AML-193 (cell line): ENCODE data around the gene MCF2L.
"Not testable (repeated sequence)": the region's sequence is repeated elsewhere in the genome, so short reads cannot be mapped to it uniquely, and the experiment has no call there.

Experiments
- DNase-seq, 2 experiments: peaks; one replicate each; lab custom pipeline; 2025; lab: John Stamatoyannopoulos, UW

The MCF2L gene

DNA sequence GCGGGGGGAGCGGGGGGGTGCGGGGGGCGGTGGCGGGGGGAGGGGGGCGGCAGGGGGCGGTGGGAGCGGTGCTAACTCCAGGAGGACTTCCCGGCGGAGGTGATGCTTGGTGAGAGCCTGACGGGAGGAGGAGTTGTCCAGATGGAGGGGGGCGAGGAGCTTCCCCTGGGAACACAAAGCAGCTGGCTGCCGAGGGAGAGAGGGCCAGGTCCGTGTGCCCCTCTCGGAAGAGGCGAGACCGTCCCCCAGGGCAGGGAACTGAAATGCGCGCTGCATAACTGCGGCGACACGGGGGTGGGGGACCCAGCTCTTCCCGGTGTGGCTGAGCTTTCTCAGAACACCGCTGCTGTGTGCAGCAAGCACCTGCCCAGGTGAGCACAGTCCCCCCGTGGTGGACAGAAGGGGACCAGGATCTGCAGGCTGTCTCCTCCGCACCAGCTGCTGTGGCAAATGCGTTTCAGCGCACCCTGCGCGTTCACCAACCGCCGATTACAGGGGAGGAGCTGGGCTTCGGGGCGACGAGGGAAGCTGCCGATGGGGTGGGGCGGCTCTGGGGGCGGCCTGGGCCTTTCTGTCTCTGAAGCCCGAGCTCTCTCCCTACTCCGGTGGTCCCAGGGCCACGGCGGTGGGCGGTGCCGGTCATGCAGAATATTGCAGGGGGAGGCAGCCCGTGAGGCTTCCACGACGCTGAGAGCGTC is 81.9 kb downstream of the MCF2L start:
- DNase-seq = no peak

DNA sequence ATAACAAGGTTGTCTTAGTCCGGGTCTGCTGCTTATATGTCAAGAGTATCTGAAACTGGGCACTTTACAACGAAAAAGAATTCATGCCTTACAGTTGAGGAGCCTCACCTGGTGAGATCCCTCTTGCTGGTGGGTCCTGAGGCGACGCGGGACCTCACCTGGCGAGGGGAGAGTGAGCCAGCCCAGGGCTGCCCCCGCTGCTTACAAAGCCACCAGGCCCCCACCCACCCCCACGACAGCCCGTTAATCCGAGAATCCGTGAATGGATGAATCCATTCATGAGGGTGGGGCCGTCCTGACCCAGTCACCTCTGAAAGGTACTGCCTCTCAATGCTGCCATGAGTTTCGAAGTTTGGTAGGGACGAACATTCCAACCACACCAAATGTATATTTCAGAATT is 82.6 kb downstream of the MCF2L start:
- DNase-seq = no peak

DNA sequence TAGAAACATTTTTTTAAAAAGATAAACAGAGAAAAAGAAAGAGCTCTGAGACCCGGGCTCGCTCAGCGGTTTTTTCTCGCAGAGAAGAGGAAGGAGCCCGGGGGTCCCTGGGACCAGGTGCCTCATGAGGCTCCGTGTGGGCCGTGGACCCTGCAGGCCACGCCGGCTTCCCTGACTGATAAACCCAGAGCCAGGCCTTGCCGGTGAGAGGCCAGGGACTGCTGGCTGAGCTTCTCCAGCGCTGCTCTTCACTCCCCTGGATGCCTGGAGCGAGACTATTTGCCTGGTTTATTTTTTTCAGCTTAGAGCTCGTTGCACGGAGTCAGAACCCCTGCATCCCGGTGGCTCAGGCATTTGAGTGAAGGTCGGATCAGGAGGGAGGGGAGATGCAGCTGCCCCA is 83.2 kb downstream of the MCF2L start:
- no peak for DNase-seq

DNA sequence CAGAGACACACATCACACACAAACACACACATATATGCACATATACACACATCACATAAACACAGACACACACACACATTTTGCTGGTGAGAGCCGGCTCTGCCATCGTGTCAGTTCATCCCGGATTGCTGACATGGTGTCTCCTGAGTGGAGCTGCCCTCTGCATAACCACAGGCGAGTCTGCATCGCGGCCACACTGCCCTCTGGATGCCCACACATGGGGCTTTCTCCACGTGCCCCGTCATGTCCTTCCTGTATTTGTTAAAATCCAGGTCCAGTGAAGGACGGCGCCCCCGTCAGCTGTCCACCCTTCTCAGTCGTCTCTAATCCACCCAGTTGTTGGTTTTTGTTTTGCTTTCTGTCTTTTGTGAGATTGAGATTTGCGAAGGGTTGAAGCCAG is 84.0 kb downstream of the MCF2L start:
- DNase-seq = no peak

DNA sequence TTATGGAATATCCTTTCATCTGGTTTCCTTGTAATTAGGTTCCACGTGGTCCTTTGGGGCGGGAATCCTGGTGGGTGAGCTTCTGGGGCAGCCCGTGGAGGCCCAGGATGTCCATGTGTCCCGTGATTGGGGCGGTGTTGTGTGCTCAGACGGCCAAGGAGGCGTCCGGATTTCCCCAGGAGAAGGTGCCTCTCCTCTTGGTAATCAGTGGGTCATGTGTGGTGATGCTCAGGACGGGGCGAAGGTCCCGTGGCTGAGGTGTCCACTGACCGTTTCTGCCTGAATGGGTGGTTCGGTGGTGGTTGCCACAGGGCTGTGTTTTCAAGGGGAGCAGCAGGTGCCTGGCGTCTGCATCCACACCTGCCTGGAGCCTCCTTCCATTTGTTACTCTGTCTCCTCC is 84.4 kb downstream of the MCF2L start:
- no peak for DNase-seq

DNA sequence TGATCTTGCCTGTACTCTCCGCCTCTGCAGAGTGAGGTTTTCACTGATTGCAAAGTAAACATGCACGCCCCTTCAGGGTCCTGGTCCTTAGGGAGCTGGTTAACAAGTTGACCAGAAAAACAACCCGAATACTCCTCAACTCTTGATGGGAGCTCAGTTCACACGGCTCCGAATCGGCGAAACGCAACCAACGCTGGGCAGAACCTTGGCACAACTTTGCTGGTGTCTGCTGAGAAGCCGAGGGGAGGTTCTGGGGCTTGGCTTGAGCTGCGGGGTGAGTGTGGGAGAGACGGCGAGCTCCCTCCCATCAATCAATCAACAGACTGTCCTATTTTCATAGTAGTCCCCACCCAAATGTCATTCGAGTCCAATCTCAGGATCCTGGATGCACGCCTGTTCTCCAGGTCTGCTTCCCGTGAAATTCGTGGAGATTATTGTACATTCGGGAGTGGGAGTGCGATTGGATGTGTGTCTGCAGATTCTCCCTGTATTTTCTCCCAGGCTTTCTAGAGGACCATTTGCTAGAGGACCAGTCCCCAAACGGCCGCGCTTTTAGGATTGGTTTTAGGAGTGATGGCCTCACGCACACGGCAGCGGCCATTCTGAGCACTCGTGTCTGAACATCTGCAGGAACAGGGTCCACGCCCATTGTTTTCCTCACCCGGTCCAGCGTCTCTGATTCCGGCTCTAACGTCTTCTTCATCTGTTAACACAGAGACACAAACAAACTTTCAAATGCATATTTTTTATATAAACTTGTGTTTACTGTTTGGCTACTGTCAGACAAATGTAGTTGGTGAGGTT is 85.0 kb downstream of the MCF2L start:
- DNase-seq = no peak

DNA sequence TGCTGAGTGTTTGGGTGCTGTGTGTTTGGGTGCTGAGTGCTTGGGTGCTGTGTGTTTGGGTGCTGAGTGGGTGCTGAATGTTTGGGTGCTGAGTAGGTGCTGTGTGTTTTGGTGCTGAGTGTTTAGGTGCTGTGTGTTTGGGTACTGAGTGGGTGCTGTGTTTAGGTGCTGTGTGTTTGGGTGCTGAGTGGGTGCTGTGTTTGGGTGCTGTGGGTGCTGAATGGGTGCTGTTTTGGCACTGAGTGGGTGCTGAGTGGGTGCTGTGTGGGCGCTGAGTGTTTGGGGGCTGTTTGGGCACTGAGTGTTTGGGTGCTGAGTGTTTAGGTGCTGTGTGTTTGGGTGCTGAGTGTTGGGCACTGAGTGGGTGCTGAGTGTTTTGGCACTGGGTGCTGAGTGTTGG is 88.1 kb downstream of the MCF2L start:
- DNase-seq = no peak

DNA sequence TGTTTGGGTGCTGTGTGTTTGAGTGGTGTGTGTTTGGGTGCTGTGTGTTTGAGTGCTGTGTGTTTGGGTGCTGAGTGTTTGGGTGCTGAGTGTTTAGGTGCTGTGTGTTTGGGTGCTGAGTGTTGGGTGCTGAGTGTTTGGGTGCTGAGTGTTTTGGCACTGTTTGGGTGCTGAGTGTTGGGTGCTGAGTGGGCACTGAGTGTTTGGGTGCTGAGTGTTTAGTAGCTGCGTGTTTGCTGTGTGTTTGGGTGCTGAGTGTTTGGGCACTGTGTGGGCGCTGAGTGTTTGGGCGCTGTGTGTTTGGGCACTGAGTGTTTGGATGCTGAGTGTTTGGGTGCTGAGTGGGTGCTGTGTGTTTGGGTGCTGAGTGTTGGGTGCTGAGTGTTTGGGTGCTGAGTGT is 88.5 kb downstream of the MCF2L start:
- not testable (repeated sequence) for DNase-seq

DNA sequence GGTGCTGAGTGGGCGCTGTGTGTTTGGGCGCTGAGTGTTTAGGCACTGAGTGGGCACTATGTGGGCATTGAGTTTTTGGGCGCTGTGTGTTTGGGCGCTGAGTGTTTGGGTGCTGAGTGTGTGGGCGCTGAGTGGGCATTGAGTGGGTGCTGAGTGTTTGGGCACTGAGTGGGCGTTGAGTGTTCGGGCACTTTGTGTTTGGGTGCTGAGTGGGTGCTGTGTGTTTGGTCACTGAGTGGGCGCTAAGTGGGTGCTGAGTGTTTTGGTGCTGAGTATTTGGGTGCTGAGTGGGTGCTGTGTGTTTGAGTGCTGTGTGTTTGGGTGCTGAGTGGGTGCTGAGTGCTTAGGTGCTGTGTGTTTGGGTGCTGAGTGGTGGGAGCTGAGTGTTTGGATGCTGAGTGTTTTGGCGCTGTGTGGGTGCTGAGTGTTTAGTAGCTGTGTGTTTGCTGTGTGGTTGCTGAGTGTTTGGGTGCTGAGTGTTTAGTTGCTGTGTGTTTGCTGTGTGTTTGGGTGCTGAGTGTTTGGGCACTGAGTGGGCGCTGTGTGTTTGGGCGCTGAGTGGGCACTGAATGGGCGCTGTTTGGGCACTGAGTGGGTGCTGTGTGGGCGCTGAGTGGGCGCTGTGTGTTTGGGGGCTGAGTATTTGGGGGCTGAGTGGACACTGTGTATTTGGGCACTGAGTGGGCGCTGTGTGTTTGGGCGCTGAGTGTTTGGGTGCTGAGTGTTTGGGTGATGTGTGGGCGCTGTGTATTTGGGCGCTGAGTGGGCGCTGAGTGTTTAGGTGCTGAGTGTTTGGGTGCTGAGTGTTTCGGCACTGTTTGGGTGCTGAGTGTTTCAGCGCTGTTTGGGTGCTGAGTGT is 89.3 kb downstream of the MCF2L start:
- DNase-seq = no peak

DNA sequence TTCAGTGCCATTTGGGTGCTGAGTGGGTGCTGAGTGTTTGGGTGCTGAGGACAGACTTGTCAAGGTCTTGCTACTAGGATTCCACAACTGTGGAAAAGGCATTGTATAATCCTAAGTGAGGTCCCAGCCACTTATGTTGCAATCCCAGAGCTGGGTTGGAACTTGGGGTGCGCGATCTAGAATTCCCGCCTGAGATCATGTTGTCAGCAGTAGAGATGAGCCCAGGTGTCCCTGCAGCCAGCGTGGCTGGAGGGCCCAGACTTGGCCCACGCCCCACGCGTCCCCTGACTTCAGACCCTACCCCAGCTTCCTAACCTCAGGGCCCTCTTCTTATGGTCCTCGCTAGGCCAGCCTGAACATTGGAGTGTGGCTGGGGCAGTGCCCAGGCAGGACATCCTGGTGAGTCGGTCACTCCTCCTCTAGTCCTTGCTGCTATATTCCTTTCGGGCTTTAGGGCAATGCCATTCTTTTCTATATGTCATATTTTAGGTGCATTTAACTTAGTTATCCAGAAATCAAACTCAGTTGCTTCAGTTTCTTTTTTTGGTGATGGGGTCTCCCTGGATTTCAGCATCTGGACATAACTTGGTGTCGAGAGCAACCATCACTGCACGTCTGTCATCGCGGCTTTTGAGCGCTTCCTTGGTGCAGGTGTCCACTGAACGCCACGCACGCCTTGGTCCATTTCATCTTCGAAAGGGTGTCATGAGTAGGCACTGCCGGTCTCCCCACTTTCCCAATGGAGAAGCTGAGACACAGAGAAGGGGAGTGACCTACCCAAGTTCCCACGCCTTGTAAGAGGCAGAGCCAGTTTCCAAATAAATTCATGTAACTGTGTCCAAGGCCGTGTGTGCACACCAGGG is 90.2 kb downstream of the MCF2L start:
- DNase-seq = no peak

DNA sequence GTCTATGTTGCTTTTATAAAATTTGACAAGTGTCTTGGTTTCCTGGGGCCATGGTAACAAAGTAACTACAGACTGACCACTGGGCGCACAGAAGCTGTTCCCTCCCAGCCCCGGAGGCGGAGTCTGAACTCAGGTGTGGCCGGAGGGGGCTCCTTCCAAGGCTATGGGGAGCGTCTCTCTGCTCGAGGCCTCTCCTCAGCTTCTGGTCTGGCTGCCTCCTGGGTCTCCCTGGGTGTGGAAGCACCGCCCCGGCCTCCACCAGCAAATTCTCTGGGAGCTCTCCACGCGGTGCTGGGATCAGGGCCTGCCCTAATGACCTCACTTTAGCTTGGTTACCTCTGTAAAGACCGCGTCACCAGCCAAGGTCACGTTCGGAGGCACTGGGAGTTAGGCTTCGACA is 90.9 kb downstream of the MCF2L start:
- DNase-seq = no peak

DNA sequence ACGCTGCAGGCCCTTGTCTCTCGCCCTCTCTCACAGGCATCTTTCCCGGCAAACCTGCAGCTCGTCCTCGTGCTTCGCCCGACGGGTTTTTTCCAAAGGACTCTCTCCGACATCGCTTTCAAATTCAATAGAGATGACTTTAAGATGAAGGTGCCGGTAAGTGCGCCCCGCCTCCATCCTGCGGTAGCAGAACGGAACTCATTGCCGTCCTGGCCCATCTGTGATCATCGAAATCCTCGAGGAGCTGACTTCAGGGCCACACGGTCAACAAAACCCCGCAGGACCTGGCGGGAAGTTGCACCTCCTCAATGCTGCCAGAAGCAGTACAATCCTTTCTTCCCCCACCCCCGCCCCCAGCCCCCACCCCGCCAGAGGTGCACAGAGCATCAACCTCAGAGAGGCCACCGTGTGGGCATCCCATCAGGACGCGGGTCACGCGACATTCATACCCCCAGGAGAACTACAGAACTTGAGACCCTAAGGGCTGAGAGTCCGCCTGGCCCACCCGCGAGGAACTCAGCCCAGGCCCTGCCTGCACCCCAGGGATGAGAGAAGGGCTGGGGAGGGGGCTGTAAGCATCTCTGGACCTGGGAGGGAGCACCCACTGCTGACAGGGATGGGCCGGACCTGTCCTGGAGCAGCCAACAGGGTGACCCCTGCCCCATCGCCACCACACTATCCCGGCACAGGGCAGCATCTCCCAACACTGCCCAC is 91.7 kb downstream of the MCF2L start:
- no peak for DNase-seq

DNA sequence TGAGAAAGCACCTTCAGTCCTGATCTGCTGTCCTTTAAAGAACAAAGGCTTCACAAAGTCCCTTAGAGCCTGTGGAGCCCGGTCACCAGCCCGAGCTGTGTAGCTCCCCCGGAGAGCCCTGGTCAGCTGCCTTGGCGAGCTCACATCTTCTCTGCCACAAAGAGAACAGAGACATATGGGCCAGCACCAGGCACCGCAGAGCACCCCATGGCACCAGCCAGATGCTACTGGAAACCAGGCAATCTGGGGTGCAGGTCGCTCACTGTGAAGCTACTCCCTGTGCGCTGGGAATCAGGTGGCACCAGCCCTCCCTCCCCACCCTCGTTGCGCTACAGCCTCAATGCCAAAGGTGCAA is 92.2 kb downstream of the MCF2L start:
- DNase-seq = no peak

DNA sequence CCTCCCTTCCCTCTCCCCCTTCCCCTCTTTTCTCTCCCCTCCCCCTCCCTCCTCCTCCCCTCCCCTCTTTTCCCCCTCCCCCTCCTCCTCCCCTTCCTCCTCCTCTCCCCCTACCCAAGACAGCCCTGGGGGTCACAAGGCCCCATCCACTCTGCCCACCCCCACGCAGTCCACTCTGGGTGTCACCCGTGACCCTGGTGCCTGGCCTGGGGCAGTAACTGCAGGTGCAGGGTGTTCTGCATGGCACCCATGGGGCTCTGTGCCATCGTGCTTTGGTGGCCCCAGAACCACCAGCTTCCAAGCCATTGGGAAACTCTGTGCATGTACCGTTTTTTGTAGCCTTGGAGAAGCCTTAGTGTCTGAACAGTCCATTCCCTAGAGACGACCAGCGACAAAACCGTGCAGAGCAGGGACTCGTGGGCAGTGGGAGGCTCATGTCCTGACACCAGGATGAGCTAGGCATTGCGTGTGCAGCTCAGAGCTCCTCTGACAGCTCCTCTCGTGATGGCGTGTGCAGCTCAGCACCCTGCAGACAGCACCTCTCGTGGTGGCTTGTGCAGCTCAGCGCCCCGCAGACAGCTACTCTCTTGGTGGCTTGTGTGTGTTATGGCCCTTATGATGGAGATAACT is 92.9 kb downstream of the MCF2L start:
- no peak for DNase-seq

DNA sequence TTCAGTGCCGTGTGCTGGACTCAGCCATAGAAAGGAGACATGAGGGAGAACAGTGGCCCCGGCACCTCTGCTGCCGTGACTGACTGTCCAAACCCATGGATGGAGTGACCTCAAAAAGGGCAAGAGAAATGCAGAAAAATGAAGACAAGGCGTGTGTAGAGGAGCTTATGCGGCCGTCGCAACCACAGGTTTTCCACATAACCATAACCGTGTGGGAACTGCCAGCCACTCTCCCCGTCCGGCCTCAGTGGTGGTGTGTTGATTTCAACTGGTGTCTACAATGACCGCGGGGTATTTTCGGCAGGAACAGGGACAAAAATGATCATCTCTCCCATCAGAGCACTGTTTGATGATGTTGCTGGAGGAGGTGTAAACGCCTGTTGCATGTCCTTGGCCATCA is 93.7 kb downstream of the MCF2L start:
- no peak for DNase-seq

DNA sequence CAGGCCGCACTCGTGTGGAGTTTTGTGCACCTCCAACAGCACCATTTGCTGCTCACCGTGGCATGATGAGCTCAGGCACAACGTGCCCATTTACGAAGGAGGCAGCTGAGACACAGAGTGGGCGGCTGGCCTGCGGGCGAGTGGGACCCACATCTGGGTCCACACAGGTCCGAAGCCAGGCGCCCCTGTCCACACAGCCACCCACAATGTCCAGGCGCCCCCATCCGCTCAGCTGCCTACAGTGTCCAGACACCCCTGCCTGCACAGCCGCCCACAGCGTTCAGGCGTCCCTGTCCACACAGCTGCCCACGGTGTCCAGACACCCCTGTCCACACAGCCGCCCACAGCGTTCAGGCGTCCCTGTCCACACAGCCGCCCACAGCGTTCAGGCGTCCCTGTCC is 94.1 kb downstream of the MCF2L start:
- DNase-seq = no peak

DNA sequence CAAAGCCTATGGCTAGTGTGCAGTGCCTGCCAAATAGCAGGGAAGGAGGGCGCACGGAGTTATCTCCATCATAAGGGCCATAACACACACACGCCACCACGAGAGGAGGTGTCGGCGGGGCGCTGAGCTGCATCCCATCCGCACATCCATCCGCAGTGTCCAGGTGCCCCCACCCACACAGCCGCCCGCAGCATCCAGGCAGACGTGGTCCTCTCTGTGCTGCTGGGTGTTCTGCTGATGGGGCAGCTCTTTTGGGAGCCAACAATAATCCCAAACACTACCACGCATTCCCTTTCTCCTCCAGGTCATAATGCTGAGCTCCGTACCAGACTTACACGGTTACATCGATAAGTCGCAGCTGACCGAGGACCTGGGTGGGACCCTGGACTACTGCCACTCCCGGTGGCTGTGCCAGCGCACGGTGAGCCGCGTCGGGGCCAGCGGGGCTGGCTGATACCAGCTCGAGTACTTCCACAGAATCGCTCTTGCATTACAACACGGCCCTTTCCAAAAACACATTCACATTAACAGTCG is 95.1 kb downstream of the MCF2L start:
- no peak for DNase-seq

DNA sequence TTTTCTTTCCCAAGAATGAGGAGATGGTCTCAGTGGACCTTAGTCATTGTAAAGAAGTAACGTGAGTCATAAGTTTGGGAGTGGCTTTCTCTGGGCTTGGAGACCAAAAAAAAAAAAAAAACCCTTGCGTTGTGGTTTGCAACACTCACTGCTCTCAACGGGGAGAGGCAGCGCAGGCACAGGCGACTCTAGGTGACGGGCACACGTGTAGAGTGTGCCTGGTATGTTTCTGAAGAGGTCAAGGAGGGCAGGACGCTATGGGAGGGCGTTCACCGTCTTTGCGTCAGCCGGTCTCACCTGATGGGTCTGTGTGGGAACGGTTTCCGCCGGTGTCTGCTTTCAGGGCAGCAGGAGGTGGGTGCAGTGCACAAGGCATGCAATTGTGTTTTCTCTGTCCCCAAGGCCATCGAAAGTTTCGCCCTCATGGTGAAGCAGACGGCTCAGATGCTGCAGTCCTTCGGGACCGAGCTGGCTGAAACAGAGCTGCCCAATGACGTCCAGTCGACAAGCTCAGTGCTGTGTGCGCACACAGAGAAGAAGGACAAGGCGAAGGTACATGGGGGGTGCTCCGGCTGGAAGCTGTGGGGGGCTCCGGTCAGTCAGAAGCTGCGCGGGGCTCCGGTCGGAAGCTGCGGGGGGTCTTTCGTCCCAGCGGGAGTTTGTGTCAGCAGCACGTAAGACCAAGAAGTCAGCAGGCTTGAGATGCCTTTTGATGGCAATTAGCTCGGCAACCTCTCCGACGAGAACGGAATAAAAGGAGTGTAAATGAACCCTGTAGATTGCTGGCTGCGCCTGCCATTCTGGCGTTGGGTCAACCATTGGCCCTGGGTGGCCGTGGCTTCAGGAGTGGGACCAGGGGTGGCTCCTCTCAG is 95.8 kb downstream of the MCF2L start:
- no peak for DNase-seq

DNA sequence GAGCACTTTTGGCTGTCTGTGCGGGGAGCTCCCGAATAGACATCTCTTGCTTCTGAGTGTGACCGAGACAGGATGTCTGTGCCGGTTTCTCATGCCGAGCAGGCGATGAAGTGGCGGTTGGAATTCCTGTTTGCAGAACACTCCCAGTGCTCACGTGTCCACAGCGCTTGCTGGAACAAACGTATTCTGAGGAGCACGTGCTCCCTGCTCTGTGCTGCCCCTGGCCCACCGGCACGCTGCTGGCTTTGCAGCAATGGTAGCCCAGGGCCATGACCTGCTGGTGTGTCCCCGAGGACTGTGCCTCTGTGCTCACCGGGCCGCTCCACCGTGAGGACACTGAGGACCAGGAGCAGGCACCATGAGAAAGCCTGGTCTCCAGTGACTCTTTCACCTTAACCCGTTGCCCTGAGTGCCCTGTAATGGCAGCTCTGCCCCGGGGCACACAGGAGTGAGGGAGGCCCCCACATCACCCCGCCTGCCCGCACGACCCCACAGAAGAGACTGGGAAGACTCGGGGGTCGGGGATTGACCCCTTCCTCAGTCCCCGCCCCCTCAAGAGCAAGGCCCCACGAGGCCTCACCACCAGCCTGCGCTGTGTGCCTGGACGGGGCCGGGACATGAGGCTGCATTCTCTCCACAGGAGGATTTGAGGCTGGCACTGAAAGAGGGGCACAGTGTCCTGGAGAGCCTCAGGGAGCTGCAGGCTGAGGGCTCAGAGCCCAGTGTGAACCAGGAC is 96.6 kb downstream of the MCF2L start:
- DNase-seq = no peak
